ENCODE results near the gene PYROXD2. TPM values are rescaled to one million over a fixed set of nuclear protein-coding genes. Genes with fewer than 3 reads are reported as not detected.

Gene PYROXD2
- total and polyA plus RNA-seq, 2 experiments from 2014 or later: 1.3 to 2.6 TPM

GRCh38 chr10:98377536-98377935 is 37.4 kb downstream of the PYROXD2 start:
- Histone ChIP-seq H2AFZ (no peak overlapping the region), H3K79me2 (replicated peaks; ENCODE audit: insufficient read depth) (no peaks in the 10 kb centered on the region), H3K36me3 (ENCODE audit: insufficient read depth) (no peaks in the 10 kb centered on the region), H3K4me2 (no peak overlapping the region), H3K27ac (ENCODE audit: low read depth) (no peak overlapping the region), H3K27me3 (ENCODE audit: insufficient read depth) (no peaks in the 10 kb centered on the region), H3F3A (replicated peaks; ENCODE audit: low read depth) (no peaks in the 10 kb centered on the region), H3K4me1 (ENCODE audit: insufficient read depth) (no peaks in the 10 kb centered on the region), H3K9me2 (ENCODE audit: insufficient read depth) (no peaks in the 10 kb centered on the region), H4K20me1 (replicated peaks; ENCODE audit: insufficient read depth) (no peaks in the 10 kb centered on the region), H3K4me3 (no peak overlapping the region)
- H3K36me3 Mint-ChIP-seq (ENCODE audit: low read depth): no peaks in the 10 kb centered on the region
- H3K9me3 Mint-ChIP-seq: peaks cover 9% of the 10 kb centered on the region; the same call in 2 of the 3 replicates
- no peak overlapping the region for H3K4me3 Mint-ChIP-seq
- no peak for TF ChIP-seq CREB1 (CRISPR knock-in tag; IDR thresholded peaks at IDR 0.05; ENCODE audit: low read depth)
- no peak for TF ChIP-seq ZNF462 (CRISPR knock-in tag; IDR thresholded peaks at IDR 0.05)
- no peak for TF ChIP-seq JUNB (IDR thresholded peaks at IDR 0.05; ENCODE audit: unreplicated experiment)
- H3K4me1 Mint-ChIP-seq: peaks cover 22% of the 10 kb centered on the region
- ATAC-seq (no peak), DNase-seq (ENCODE audit: low spot score) (no peak)
- no peaks in the 10 kb centered on the region for H3K27me3 Mint-ChIP-seq (ENCODE audit: insufficient read depth, low read depth, poor library complexity)
- H3K27ac Mint-ChIP-seq: no peak overlapping the region

- DNase-seq (ENCODE audit: low spot score) (no peak), ATAC-seq (no peak)
- Histone ChIP-seq H3K36me3 (ENCODE audit: insufficient read depth) (no peaks in the 10 kb centered on the region), H3K79me2 (replicated peaks; ENCODE audit: insufficient read depth) (no peaks in the 10 kb centered on the region), H4K20me1 (replicated peaks; ENCODE audit: insufficient read depth) (no peaks in the 10 kb centered on the region), H3K4me3 (no peak overlapping the region), H3K27me3 (ENCODE audit: insufficient read depth) (no peaks in the 10 kb centered on the region), H2AFZ (no peak overlapping the region), H3K9me2 (ENCODE audit: insufficient read depth) (no peaks in the 10 kb centered on the region), H3K4me1 (ENCODE audit: insufficient read depth) (no peaks in the 10 kb centered on the region), H3K4me2 (no peak overlapping the region), H3K27ac (ENCODE audit: low read depth) (no peak overlapping the region), H3F3A (replicated peaks; ENCODE audit: low read depth) (no peaks in the 10 kb centered on the region)
- peaks cover 9% of the 10 kb centered on the region; the same call in 2 of the 3 replicates for H3K9me3 Mint-ChIP-seq
- TF ChIP-seq STAT1 (IDR thresholded peaks at IDR 0.05; ENCODE audit: unreplicated experiment) (no peak), JUNB (IDR thresholded peaks at IDR 0.05; ENCODE audit: unreplicated experiment) (no peak), NANOG (IDR thresholded peaks at IDR 0.05; ENCODE audit: borderline replicate concordance) (no peak)
- H3K27ac Mint-ChIP-seq: no peak overlapping the region
- H3K36me3 Mint-ChIP-seq (ENCODE audit: low read depth): no peaks in the 10 kb centered on the region
- H3K27me3 Mint-ChIP-seq (ENCODE audit: insufficient read depth, low read depth, poor library complexity): no peaks in the 10 kb centered on the region
- no peak overlapping the region for H3K4me3 Mint-ChIP-seq
- peaks cover 22% of the 10 kb centered on the region for H3K4me1 Mint-ChIP-seq
These were observed 38.0 kb downstream of the PYROXD2 start for GRCh38 chr10:98377001-98377400.
